K562 (cell line): ENCODE data around the gene DDX51. TPM values are rescaled to one million over a fixed set of nuclear protein-coding genes. Genes with fewer than 3 reads are reported as not detected.

ENCODE experiments used
- ELF4 ChIP-seq: fragments of 450-650 bp; formaldehyde crosslinking; IDR thresholded peaks from 2 replicates; pipeline ENCODE4 v1.4.0; 2022; ENCODE audit warnings: missing genetic modification characterization
- EP300 ChIP-seq: IDR thresholded peaks from 2 replicates; pipeline ENCODE4 v1.6.1; 2012; ENCODE audit warnings: low read length, improper control_type of control experiment
- NCOA4 ChIP-seq: fragments of 450-650 bp; IDR thresholded peaks from 2 replicates; pipeline ENCODE4 v1.6.1; 2018; ENCODE audit warnings: mild to moderate bottlenecking; ENCODE audit not compliant: partially characterized antibody
- NFXL1 ChIP-seq: fragments of 450-650 bp; formaldehyde crosslinking; IDR thresholded peaks from 2 replicates; pipeline ENCODE4 v1.4.0; 2021; ENCODE audit warnings: mild to moderate bottlenecking
- NONO ChIP-seq, 2 experiments: fragments of 200-400 bp in 1 of 2; fragments of 450-650 bp in 1 of 2; formaldehyde crosslinking in 1 of 2; IDR thresholded peaks; 2 replicates each; pipeline ENCODE4 v1.6.1; 2017; ENCODE audit warnings: low read depth in 2 of 2, mild to moderate bottlenecking in 2 of 2, moderate library complexity in 2 of 2, low read length in 1 of 2
- POLR2AphosphoS5 ChIP-seq: IDR thresholded peaks from 2 replicates; pipeline ENCODE4 v1.6.1; 2011; ENCODE audit warnings: mild to moderate bottlenecking, low read depth, low read length, moderate library complexity; ENCODE audit not compliant: control insufficient read depth, insufficient read depth
- SAFB ChIP-seq: fragments of 200-400 bp; formaldehyde crosslinking; IDR thresholded peaks from 2 replicates; pipeline ENCODE4 v1.6.1; 2017; ENCODE audit warnings: low read depth, low read length, borderline replicate concordance
- SAP30 ChIP-seq: fragments of 200-600 bp; sonication (generic); IDR thresholded peaks from 2 replicates; pipeline ENCODE4 v1.6.1; 2012; ENCODE audit warnings: borderline replicate concordance, low read depth, mild to moderate bottlenecking, moderate library complexity, low read length, control low read depth, inconsistent platforms; ENCODE audit not compliant: insufficient read depth, poor library complexity, severe bottlenecking
- SMAD1 ChIP-seq: fragments of 150-350 bp; IDR thresholded peaks from 2 replicates; pipeline ENCODE4 v1.6.1; 2014; ENCODE audit warnings: low read length, low read depth; ENCODE audit not compliant: partially characterized antibody
- SMARCA5 ChIP-seq: fragments of 450-650 bp; IDR thresholded peaks from 2 replicates; pipeline ENCODE4 v1.6.1; 2016
- SMARCC2 ChIP-seq: fragments of 450-650 bp; IDR thresholded peaks from 2 replicates; pipeline ENCODE4 v1.6.1; 2017; ENCODE audit warnings: antibody characterized with exemption, moderate library complexity, mild to moderate bottlenecking, low read depth
- TAF15 ChIP-seq: fragments of 200-400 bp; formaldehyde crosslinking; IDR thresholded peaks from 2 replicates; pipeline ENCODE4 v1.6.1; 2017; ENCODE audit warnings: mild to moderate bottlenecking, low read depth, low read length, moderate library complexity
- TARDBP ChIP-seq: fragments of 450-650 bp; IDR thresholded peaks from 2 replicates; pipeline ENCODE4 v1.6.1; 2016
- ZNF224 ChIP-seq: sonication (generic); formaldehyde crosslinking; IDR thresholded peaks from 2 replicates; pipeline ENCODE4 v1.8.0; 2022; ENCODE audit warnings: mild to moderate bottlenecking, missing genetic modification reagents
- ZNF41 ChIP-seq: fragments of 250-450 bp; sonication (Bioruptor Pico); conservative IDR thresholded peaks from 2 replicates; pipeline ENCODE4 v1.4.0; 2020; ENCODE audit warnings: mild to moderate bottlenecking
- ZZZ3 ChIP-seq: fragments of 450-650 bp; IDR thresholded peaks from 2 replicates; pipeline ENCODE4 v1.6.1; 2016; ENCODE audit warnings: antibody characterized with exemption, mild to moderate bottlenecking, moderate library complexity
- polyA plus RNA-seq, 8 experiments: library from polyadenylated mRNA; depleted of rRNA in 4 of 8; stranded (reverse) in 5 of 8; unstranded in 3 of 8; fragments of >200 nt; fragmentation: Nextera tagmentation in 2 of 8; fragmentation: Illumina TruSeq in 1 of 8; extraction: Ambion mirVana in 2 of 8; extraction: Trizol in 1 of 8; gene quantifications; 2 replicates each; pipeline versions ENCODE4 v1.2.1 to v1.2.3, GENCODE V29; 2011 to 2014; ENCODE audit warnings: inconsistent platforms in 1 of 8, missing spikeins in 1 of 8
- total RNA-seq, 7 experiments: library from RNA; depleted of rRNA in 6 of 7; stranded (reverse); fragments of >200 nt in 6 of 7; fragmentation: Illumina TruSeq in 2 of 7; extraction: Trizol in 2 of 7; gene quantifications; 2 replicates each; pipeline versions ENCODE4 v1.2.1 to v1.2.3, GENCODE V29; 2011 to 2021; ENCODE audit warnings: low replicate concordance in 1 of 7
- TF ChIP-seq, protein P1 (sequence below): IDR thresholded peaks from 2 replicates; pipeline ENCODE4 v1.6.1; 2016; ENCODE audit warnings: missing genetic modification characterization, missing compliant biosample characterization
- TF ChIP-seq, protein P2 (sequence below): fragments of 250-450 bp; sonication (Bioruptor Pico); IDR thresholded peaks from 2 replicates; pipeline ENCODE4 v1.8.0; 2021; ENCODE audit warnings: borderline replicate concordance, mild to moderate bottlenecking, moderate library complexity; ENCODE audit not compliant: poor library complexity, severe bottlenecking
- TF ChIP-seq, protein P3 (sequence below): fragments of 250-450 bp; sonication (Bioruptor Pico); IDR thresholded peaks from 2 replicates; pipeline ENCODE4 v1.8.0; 2021; ENCODE audit warnings: moderate library complexity, mild to moderate bottlenecking, inconsistent platforms
- TF ChIP-seq, protein P4 (sequence below): fragments of 450-650 bp; IDR thresholded peaks from 2 replicates; pipeline ENCODE4 v1.6.1; 2018; ENCODE audit not compliant: partially characterized antibody

Gene DDX51
- total and polyA plus RNA-seq, 9 of the 15 experiments (the other 6 are each of a cell fraction or from before 2014, with no cell fraction given) = 1.1 to 35.9 (median 12.4) TPM

DNA sequence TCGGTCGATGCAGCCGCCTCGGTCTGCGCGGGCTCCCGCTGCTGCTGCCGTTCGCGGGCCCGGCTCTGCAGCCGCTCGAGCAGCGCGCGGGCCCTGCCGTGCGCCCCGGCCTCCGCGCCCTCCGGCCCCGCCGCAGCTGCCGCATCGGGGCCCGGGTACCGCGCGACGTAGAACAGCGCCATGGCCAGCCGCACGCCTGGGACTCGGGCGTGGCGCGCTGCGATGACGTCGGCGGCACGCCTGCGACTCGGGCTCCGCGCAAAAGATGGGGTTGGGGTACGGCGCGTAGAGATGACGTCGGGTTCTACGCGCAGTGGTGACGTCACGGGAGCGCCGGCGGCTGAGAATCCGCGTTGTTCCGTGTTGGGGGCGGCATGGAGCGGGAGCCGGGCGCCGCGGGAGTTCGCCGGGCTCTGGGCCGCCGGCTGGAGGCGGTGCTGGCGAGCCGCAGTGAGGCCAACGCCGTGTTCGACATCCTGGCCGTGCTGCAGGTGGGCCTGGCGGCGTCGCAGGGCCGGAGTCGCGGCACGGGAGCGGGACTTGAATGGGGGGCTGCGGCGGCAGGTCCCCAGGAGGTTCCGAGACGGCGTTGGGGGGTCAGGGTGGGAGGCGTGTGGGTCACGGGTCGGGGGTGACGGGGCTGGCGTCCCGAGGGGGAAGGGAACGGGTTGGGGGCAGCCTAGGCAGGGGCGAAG lies at the start of gene DDX51, which contains the start of gene NOC4L (continued):
- TF ChIP-seq, protein P1, sequence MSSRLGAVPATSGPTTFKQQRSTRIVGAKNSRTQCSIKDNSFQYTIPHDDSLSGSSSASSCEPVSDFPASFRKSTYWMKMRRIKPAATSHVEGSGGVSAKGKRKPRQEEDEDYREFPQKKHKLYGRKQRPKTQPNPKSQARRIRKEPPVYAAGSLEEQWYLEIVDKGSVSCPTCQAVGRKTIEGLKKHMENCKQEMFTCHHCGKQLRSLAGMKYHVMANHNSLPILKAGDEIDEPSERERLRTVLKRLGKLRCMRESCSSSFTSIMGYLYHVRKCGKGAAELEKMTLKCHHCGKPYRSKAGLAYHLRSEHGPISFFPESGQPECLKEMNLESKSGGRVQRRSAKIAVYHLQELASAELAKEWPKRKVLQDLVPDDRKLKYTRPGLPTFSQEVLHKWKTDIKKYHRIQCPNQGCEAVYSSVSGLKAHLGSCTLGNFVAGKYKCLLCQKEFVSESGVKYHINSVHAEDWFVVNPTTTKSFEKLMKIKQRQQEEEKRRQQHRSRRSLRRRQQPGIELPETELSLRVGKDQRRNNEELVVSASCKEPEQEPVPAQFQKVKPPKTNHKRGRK (tag) = no peak
- TF ChIP-seq, protein P2, sequence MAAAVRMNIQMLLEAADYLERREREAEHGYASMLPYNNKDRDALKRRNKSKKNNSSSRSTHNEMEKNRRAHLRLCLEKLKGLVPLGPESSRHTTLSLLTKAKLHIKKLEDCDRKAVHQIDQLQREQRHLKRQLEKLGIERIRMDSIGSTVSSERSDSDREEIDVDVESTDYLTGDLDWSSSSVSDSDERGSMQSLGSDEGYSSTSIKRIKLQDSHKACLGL = peak; percentile 97
- TF ChIP-seq TARDBP (no peak; the same call in 1 of the 2 replicates), SMARCA5 (no peak), SMAD1 (peak; percentile 43), TAF15 (no peak), NONO (IDR thresholded peaks at IDR 0.05; ENCODE audit: low read depth in 2 of 2, low read length in 1 of 2) (peak; percentile 72 to 81), SAFB (no peak), ZZZ3 (no peak), NCOA4 (no peak), EP300 (peak; percentile 52), ELF4 (CRISPR knock-in tag) (no peak), ZNF224 (CRISPR knock-in tag) (no peak), SMARCC2 (no peak; the same call in 1 of the 2 replicates), POLR2AphosphoS5 (peak; percentile 78), NFXL1 (CRISPR knock-in tag) (no peak), ZNF41 (CRISPR knock-in tag) (no peak), SAP30 (peak; percentile 94)
- TF ChIP-seq, protein P3, sequence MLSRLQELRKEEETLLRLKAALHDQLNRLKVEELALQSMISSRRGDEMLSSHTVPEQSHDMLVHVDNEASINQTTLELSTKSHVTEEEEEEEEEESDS (CRISPR knock-in tag) = no peak
- TF ChIP-seq, protein P4, sequence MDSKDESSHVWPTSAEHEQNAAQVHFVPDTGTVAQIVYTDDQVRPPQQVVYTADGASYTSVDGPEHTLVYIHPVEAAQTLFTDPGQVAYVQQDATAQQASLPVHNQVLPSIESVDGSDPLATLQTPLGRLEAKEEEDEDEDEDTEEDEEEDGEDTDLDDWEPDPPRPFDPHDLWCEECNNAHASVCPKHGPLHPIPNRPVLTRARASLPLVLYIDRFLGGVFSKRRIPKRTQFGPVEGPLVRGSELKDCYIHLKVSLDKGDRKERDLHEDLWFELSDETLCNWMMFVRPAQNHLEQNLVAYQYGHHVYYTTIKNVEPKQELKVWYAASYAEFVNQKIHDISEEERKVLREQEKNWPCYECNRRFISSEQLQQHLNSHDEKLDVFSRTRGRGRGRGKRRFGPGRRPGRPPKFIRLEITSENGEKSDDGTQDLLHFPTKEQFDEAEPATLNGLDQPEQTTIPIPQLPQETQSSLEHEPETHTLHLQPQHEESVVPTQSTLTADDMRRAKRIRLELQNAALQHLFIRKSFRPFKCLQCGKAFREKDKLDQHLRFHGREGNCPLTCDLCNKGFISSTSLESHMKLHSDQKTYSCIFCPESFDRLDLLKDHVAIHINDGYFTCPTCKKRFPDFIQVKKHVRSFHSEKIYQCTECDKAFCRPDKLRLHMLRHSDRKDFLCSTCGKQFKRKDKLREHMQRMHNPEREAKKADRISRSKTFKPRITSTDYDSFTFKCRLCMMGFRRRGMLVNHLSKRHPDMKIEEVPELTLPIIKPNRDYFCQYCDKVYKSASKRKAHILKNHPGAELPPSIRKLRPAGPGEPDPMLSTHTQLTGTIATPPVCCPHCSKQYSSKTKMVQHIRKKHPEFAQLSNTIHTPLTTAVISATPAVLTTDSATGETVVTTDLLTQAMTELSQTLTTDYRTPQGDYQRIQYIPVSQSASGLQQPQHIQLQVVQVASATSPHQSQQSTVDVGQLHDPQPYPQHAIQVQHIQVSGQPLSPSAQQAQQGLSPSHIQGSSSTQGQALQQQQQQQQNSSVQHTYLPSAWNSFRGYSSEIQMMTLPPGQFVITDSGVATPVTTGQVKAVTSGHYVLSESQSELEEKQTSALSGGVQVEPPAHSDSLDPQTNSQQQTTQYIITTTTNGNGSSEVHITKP = no peak
